HEK293 (cell line): Measurements from ENCODE around the gene SLC38A10.

Experiments
- CTCF ChIA-PET: fragments of 350-600 bp; formaldehyde crosslinking; extraction: SDS; loops from one replicate; lab custom pipeline; 2021; ENCODE audit warnings: antibody characterized with exemption; lab: Yijun Ruan, JAX
- POLR2A ChIA-PET: fragments of 300-600 bp; formaldehyde crosslinking; extraction: SDS; loops from one replicate; lab custom pipeline; 2020; ENCODE audit warnings: antibody characterized with exemption, inconsistent platforms; lab: Yijun Ruan, JAX
- H3K27ac ChIP-seq: fragments of 200-500 bp; sonication (Bioruptor generic); 2 replicates; pipeline ENCODE4 v1.5.1; 2014; ENCODE audit warnings: low read depth, low read length, control low read depth, inconsistent platforms; ENCODE audit errors: extremely low read depth
- H3K36me3 ChIP-seq, 2 experiments: fragments of 200-500 bp in 1 of 2; sonication (Bioruptor generic) in 1 of 2; 1 replicate in 1 of 2; 2 replicates in 1 of 2; pipeline ENCODE4 v1.5.1; 2014 to 2017; ENCODE audit warnings: inconsistent platforms in 2 of 2, low read length in 2 of 2; ENCODE audit not compliant: control insufficient read depth in 2 of 2, insufficient read depth in 1 of 2
- H3K4me1 ChIP-seq: fragments of 200-500 bp; sonication (Bioruptor generic); 2 replicates; pipeline ENCODE4 v1.5.1; 2014; ENCODE audit warnings: mild to moderate bottlenecking, low read length, inconsistent platforms; ENCODE audit not compliant: control insufficient read depth, insufficient read depth
- H3K4me3 ChIP-seq: 2 replicates; pipeline ENCODE4 v1.5.1; 2011; ENCODE audit warnings: low read depth, mild to moderate bottlenecking, control low read depth, low read length, moderate library complexity
- H3K9me3 ChIP-seq: fragments of 200-500 bp; sonication (Bioruptor generic); 2 replicates; pipeline ENCODE4 v1.5.1; 2014; ENCODE audit warnings: low read depth, low read length, inconsistent platforms; ENCODE audit not compliant: control insufficient read depth, insufficient read depth
- CTCF ChIP-seq: fragments of 450-650 bp; formaldehyde crosslinking; IDR thresholded peaks from 2 replicates; pipeline ENCODE4 v1.5.1; 2016; ENCODE audit warnings: missing biosample characterization, missing genetic modification characterization
- HIC1 ChIP-seq: fragments of 450-650 bp; formaldehyde crosslinking; IDR thresholded peaks from 2 replicates; pipeline ENCODE4 v1.5.1; 2016; ENCODE audit warnings: missing biosample characterization, missing genetic modification characterization
- HOXD13 ChIP-seq: sonication (generic); formaldehyde crosslinking; IDR thresholded peaks from 2 replicates; pipeline ENCODE4 v1.8.0; 2022; ENCODE audit warnings: missing genetic modification reagents, borderline replicate concordance
- PBX3 ChIP-seq: sonication (generic); formaldehyde crosslinking; IDR thresholded peaks from 2 replicates; pipeline ENCODE4 v1.8.1; 2022; ENCODE audit warnings: mild to moderate bottlenecking, moderate library complexity, missing genetic modification reagents
- YY1 ChIP-seq: fragments of 450-650 bp; formaldehyde crosslinking; IDR thresholded peaks from 2 replicates; pipeline ENCODE4 v1.5.1; 2018; ENCODE audit warnings: missing biosample characterization, missing genetic modification characterization
- ZBTB6 ChIP-seq: fragments of 450-650 bp; formaldehyde crosslinking; IDR thresholded peaks from 2 replicates; pipeline ENCODE4 v1.5.1; 2017; ENCODE audit warnings: missing biosample characterization, missing genetic modification characterization
- ZEB2 ChIP-seq: fragments of 450-650 bp; formaldehyde crosslinking; IDR thresholded peaks from 2 replicates; pipeline ENCODE4 v1.5.1; 2016; ENCODE audit warnings: missing biosample characterization, missing genetic modification characterization
- ZNF112 ChIP-seq: fragments of 450-650 bp; formaldehyde crosslinking; IDR thresholded peaks from 2 replicates; pipeline ENCODE4 v1.5.0; 2017; ENCODE audit warnings: missing biosample characterization, missing genetic modification characterization
- ZNF324 ChIP-seq: fragments of 450-650 bp; formaldehyde crosslinking; IDR thresholded peaks from 2 replicates; pipeline ENCODE4 v1.5.1; 2016; ENCODE audit warnings: missing biosample characterization, missing genetic modification characterization
- ZNF423 ChIP-seq: fragments of 450-650 bp; formaldehyde crosslinking; IDR thresholded peaks from 2 replicates; pipeline ENCODE4 v1.5.1; 2016; ENCODE audit warnings: missing biosample characterization, missing genetic modification characterization
- ZNF548 ChIP-seq: fragments of 450-650 bp; formaldehyde crosslinking; IDR thresholded peaks from 2 replicates; pipeline ENCODE4 v1.5.1; 2016; ENCODE audit warnings: missing biosample characterization, missing genetic modification characterization
- ZNF571 ChIP-seq: fragments of 450-650 bp; formaldehyde crosslinking; IDR thresholded peaks from 2 replicates; pipeline ENCODE4 v1.5.0; 2017; ENCODE audit warnings: missing biosample characterization, missing genetic modification characterization
- ZNF626 ChIP-seq: fragments of 450-650 bp; sonication (Bioruptor Pico); formaldehyde crosslinking; IDR thresholded peaks from 2 replicates; pipeline ENCODE4 v1.5.1; 2018; ENCODE audit warnings: missing biosample characterization, missing genetic modification characterization, inconsistent platforms
- ZNF629 ChIP-seq: fragments of 450-650 bp; formaldehyde crosslinking; IDR thresholded peaks from 2 replicates; pipeline ENCODE4 v1.5.1; 2017; ENCODE audit warnings: missing biosample characterization, missing genetic modification characterization
- ZNF791 ChIP-seq: fragments of 450-650 bp; formaldehyde crosslinking; IDR thresholded peaks from 2 replicates; pipeline ENCODE4 v1.5.1; 2016; ENCODE audit warnings: missing biosample characterization, missing genetic modification characterization
- TF ChIP-seq, protein P1 (sequence below): fragments of 450-650 bp; formaldehyde crosslinking; IDR thresholded peaks from 2 replicates; pipeline ENCODE4 v1.5.1; 2016; ENCODE audit warnings: missing biosample characterization, missing genetic modification characterization, borderline replicate concordance

The SLC38A10 gene

GRCh38 chr17:81229666-81229920 lies 65.5 kb downstream of the SLC38A10 start:
- ChIA-PET POLR2A (interaction anchor here (1.6 kb wide), 1 partner anchor 9 kb away, joined by 5 read pairs; the partner anchor contains the start of genes NDUFAF8 and TEPSIN), CTCF (interaction anchor here (0.8 to 2.5 kb wide), 3 partner anchors 24 to 88 kb away, joined by 3 to 23 read pairs (median 3); no protein-coding TSS in a partner anchor)
- H3K9me3 ChIP-seq: no peaks in the 10 kb centered on the region
- H3K27ac ChIP-seq: no peak overlapping the region
- no peaks in the 10 kb centered on the region; the same call in 1 of the 2 replicates for H3K4me1 ChIP-seq
- H3K36me3 ChIP-seq: peaks cover 5 to 54% of the 10 kb centered on the region in 2 experiments; a peak in 2 of 3 replicates
- H3K4me3 ChIP-seq: no peak overlapping the region
- TF ChIP-seq ZNF629 (tag by site-specific recombination): no peak
- TF ChIP-seq HIC1: no peak
- TF ChIP-seq HOXD13 (CRISPR knock-in tag): no peak
- TF ChIP-seq ZNF571 (tag by site-specific recombination): no peak
- TF ChIP-seq, all 188 proteins: peak for 0

GRCh38 chr17:81228834-81229665 lies 66.1 kb downstream of the SLC38A10 start:
- Histone ChIP-seq H3K4me1 (no peaks in the 10 kb centered on the region), H3K36me3 (peaks cover 5 to 54% of the 10 kb centered on the region in 2 experiments; a peak in 2 of 3 replicates), H3K27ac (no peak overlapping the region)
- CTCF ChIA-PET: interaction anchor here (0.8 kb wide), 1 partner anchor 24 kb away, joined by 3 read pairs; no protein-coding TSS in a partner anchor
- TF ChIP-seq ZEB2 (tag by site-specific recombination) (no peak), ZNF791 (tag by site-specific recombination) (no peak), ZNF626 (tag by site-specific recombination) (no peak)
- TF ChIP-seq, all 188 proteins: peak for 0
- POLR2A ChIA-PET: interaction anchor here (0.9 kb wide), 1 partner anchor 323 kb away, joined by 3 read pairs; no protein-coding TSS in a partner anchor
- H3K4me3 ChIP-seq: no peak overlapping the region
- H3K9me3 ChIP-seq: no peaks in the 10 kb centered on the region

- peaks cover 5 to 49% of the 10 kb centered on the region in 2 experiments; a peak in 2 of 3 replicates for H3K36me3 ChIP-seq
- H3K9me3 ChIP-seq: no peaks in the 10 kb centered on the region
- H3K4me1 ChIP-seq: 0 out of 2 replicates have a peak, but pooled peaks cover 2% of the 10 kb centered on the region
- ChIA-PET POLR2A (interaction anchor here (0.9 kb wide), 1 partner anchor 324 kb away, joined by 3 read pairs; no protein-coding TSS in a partner anchor), CTCF (no interaction called here)
- H3K4me3 ChIP-seq: no peak overlapping the region
- no peak overlapping the region for H3K27ac ChIP-seq
- TF ChIP-seq CTCF (no peak), YY1 (no peak), PBX3 (CRISPR knock-in tag) (no peak), ZNF324 (tag by site-specific recombination) (no peak), ZBTB6 (tag by site-specific recombination) (no peak), ZNF423 (tag by site-specific recombination) (no peak), ZNF112 (tag by site-specific recombination) (no peak), ZNF548 (no peak)
- TF ChIP-seq, protein P1, sequence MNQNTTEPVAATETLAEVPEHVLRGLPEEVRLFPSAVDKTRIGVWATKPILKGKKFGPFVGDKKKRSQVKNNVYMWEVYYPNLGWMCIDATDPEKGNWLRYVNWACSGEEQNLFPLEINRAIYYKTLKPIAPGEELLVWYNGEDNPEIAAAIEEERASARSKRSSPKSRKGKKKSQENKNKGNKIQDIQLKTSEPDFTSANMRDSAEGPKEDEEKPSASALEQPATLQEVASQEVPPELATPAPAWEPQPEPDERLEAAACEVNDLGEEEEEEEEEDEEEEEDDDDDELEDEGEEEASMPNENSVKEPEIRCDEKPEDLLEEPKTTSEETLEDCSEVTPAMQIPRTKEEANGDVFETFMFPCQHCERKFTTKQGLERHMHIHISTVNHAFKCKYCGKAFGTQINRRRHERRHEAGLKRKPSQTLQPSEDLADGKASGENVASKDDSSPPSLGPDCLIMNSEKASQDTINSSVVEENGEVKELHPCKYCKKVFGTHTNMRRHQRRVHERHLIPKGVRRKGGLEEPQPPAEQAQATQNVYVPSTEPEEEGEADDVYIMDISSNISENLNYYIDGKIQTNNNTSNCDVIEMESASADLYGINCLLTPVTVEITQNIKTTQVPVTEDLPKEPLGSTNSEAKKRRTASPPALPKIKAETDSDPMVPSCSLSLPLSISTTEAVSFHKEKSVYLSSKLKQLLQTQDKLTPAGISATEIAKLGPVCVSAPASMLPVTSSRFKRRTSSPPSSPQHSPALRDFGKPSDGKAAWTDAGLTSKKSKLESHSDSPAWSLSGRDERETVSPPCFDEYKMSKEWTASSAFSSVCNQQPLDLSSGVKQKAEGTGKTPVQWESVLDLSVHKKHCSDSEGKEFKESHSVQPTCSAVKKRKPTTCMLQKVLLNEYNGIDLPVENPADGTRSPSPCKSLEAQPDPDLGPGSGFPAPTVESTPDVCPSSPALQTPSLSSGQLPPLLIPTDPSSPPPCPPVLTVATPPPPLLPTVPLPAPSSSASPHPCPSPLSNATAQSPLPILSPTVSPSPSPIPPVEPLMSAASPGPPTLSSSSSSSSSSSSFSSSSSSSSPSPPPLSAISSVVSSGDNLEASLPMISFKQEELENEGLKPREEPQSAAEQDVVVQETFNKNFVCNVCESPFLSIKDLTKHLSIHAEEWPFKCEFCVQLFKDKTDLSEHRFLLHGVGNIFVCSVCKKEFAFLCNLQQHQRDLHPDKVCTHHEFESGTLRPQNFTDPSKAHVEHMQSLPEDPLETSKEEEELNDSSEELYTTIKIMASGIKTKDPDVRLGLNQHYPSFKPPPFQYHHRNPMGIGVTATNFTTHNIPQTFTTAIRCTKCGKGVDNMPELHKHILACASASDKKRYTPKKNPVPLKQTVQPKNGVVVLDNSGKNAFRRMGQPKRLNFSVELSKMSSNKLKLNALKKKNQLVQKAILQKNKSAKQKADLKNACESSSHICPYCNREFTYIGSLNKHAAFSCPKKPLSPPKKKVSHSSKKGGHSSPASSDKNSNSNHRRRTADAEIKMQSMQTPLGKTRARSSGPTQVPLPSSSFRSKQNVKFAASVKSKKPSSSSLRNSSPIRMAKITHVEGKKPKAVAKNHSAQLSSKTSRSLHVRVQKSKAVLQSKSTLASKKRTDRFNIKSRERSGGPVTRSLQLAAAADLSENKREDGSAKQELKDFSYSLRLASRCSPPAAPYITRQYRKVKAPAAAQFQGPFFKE (tag by site-specific recombination): no peak
Observed at GRCh38 chr17:81228420-81228819, 66.7 kb downstream of the SLC38A10 start.
